ENCODE measurements around the gene ADGRG3.
"Not testable (repeated sequence)": the region's sequence is repeated elsewhere in the genome, so short reads cannot be mapped to it uniquely, and the experiment has no call there.

The ADGRG3 gene

GRCh38 chr16:57728336-57729181, 60.5 kb downstream of the ADGRG3 start:
- no peak overlapping the region for H3K4me3 ChIP-seq (ENCODE audit: low read depth in 1 of 2, low read length in 2 of 2)
- no peak overlapping the region for H3K4me2 ChIP-seq (ENCODE audit: insufficient read depth, low read length)
- no peaks in the 10 kb centered on the region for H4K20me1 ChIP-seq (ENCODE audit: insufficient read depth, low read length)
- H3K4me1 ChIP-seq (ENCODE audit: insufficient read depth, low read length): no peaks in the 10 kb centered on the region
- no peak overlapping the region for H2AFZ ChIP-seq (ENCODE audit: low read depth, low read length)
- H3K36me3 ChIP-seq (ENCODE audit: insufficient read depth, low read length): no peaks in the 10 kb centered on the region
- H3K9me3 ChIP-seq (ENCODE audit: insufficient read depth, low read length, severe bottlenecking): peaks cover 2% of the 10 kb centered on the region
- no peak overlapping the region for H3K9ac ChIP-seq (ENCODE audit: low read depth, low read length)
- DNase-seq (no peak), ATAC-seq (ENCODE audit: insufficient read depth, low read depth) (no peak)
- no peaks in the 10 kb centered on the region for H3K27me3 ChIP-seq (ENCODE audit: insufficient read depth, low read length, poor library complexity)
- H3K79me2 ChIP-seq (ENCODE audit: insufficient read depth, low read length): no peaks in the 10 kb centered on the region
- TF ChIP-seq EZH2 (IDR thresholded peaks at IDR 0.05; ENCODE audit: borderline replicate concordance, low read depth, low read length, severe bottlenecking): no peak
- TF ChIP-seq CTCF (IDR thresholded peaks at IDR 0.05; ENCODE audit: borderline replicate concordance, extremely low read depth, low read length, poor library complexity, severe bottlenecking): no peak
- no peak overlapping the region for H3K27ac ChIP-seq (ENCODE audit: low read length)

DNA sequence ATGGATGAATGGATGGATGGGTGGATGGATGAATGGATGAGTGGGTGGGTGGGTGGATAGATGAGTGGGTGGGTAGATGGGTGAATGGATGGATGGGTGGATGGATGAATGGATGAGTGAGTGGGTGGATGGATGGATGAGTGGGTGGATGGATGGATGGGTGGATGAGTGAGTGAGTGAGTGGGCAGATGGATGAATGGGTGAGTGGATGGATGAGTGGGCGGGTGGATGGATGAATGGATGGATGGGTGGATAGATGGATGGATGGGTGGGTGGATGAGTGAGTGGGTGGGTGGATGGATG, 61.0 kb downstream of the ADGRG3 start:
- TF ChIP-seq CTCF (IDR thresholded peaks at IDR 0.05; ENCODE audit: borderline replicate concordance, extremely low read depth, low read length, poor library complexity, severe bottlenecking): no peak
- no peak for TF ChIP-seq EZH2 (IDR thresholded peaks at IDR 0.05; ENCODE audit: borderline replicate concordance, low read depth, low read length, severe bottlenecking)
- no peak overlapping the region for H3K4me2 ChIP-seq (ENCODE audit: insufficient read depth, low read length)
- H3K4me3 ChIP-seq (ENCODE audit: low read depth in 1 of 2, low read length in 2 of 2): no peak overlapping the region
- H4K20me1 ChIP-seq (ENCODE audit: insufficient read depth, low read length): no peaks in the 10 kb centered on the region
- no peaks in the 10 kb centered on the region for H3K27me3 ChIP-seq (ENCODE audit: insufficient read depth, low read length, poor library complexity)
- H3K27ac ChIP-seq (ENCODE audit: low read length): no peak overlapping the region
- no peaks in the 10 kb centered on the region for H3K36me3 ChIP-seq (ENCODE audit: insufficient read depth, low read length)
- no peak overlapping the region for H3K9ac ChIP-seq (ENCODE audit: low read depth, low read length)
- H2AFZ ChIP-seq (ENCODE audit: low read depth, low read length): no peak overlapping the region
- peaks cover 5% of the 10 kb centered on the region; the same call in 1 of the 2 replicates for H3K4me1 ChIP-seq (ENCODE audit: insufficient read depth, low read length)
- ATAC-seq (ENCODE audit: insufficient read depth, low read depth): no peak
- H3K79me2 ChIP-seq (ENCODE audit: insufficient read depth, low read length): no peaks in the 10 kb centered on the region
- H3K9me3 ChIP-seq (ENCODE audit: insufficient read depth, low read length, severe bottlenecking): peaks cover 2% of the 10 kb centered on the region
- no peak for DNase-seq

GRCh38 chr16:57729852-57730251, 61.7 kb downstream of the ADGRG3 start:
- H3K9ac ChIP-seq (ENCODE audit: low read depth, low read length); H3K4me2 ChIP-seq (ENCODE audit: insufficient read depth, low read length); H4K20me1 ChIP-seq (ENCODE audit: insufficient read depth, low read length); H3K9me3 ChIP-seq (ENCODE audit: insufficient read depth, low read length, severe bottlenecking); H3K79me2 ChIP-seq (ENCODE audit: insufficient read depth, low read length); H3K4me3 ChIP-seq (ENCODE audit: low read depth in 1 of 2, low read length in 2 of 2); H3K36me3 ChIP-seq (ENCODE audit: insufficient read depth, low read length); H3K27me3 ChIP-seq (ENCODE audit: insufficient read depth, low read length, poor library complexity); H2AFZ ChIP-seq (ENCODE audit: low read depth, low read length); ATAC-seq (ENCODE audit: insufficient read depth, low read depth); DNase-seq; H3K27ac ChIP-seq (ENCODE audit: low read length): not testable (repeated sequence)
- peaks cover 11% of the 10 kb centered on the region for H3K4me1 ChIP-seq (ENCODE audit: insufficient read depth, low read length)

DNA sequence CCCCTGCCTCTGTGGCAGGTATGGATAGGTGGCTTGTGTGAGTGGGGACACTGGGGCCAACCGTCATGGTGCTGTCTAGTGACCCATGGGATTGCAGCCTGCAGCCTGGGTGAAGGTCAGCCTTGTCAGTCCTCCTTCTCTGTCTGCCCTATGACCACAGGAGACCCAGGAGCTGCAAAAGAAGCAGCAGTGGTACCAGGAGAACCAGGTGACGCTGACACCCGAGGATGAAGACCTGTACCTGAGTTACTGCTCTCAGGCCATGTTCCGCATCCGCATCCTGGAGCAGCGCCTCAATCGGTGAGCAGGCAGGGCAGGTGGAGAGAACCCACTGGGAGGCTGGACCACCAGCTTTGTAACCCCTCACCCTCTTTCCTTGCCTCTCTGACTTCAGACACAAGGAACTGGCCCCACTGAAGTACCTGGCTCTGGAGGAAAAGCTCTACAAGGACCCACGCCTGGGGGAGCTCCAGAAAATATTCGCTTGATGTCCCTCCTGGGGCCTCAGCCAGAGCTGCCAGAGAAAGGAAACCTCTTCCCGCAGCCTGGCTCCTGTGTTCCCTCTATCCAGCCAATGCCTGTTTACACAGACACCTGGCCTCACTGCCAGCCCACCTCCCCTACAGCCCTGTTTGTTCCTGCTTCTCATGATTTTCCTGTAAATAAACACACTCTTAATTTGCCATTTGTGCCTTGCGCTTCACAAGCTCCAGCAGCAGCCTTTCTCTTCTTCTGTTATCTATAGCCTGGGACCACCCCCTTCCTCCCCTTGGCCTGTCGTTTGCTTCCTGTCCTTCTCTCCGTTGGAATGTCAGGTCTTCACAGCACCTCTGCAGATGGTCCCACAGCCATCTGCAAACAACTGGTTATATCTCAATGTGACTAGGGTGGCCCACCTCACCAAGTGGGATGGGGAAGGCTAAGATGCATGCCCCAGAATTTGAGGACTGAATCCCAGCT, 62.9 kb downstream of the ADGRG3 start:
- Histone ChIP-seq H3K27me3 (ENCODE audit: insufficient read depth, low read length, poor library complexity) (no peaks in the 10 kb centered on the region), H3K27ac (ENCODE audit: low read length) (no peak overlapping the region), H3K4me2 (ENCODE audit: insufficient read depth, low read length) (no peak overlapping the region), H3K36me3 (ENCODE audit: insufficient read depth, low read length) (no peaks in the 10 kb centered on the region), H3K79me2 (ENCODE audit: insufficient read depth, low read length) (peaks cover 12% of the 10 kb centered on the region), H2AFZ (ENCODE audit: low read depth, low read length) (no peak overlapping the region), H3K4me3 (ENCODE audit: low read depth in 1 of 2, low read length in 2 of 2) (no peak overlapping the region), H4K20me1 (ENCODE audit: insufficient read depth, low read length) (no peaks in the 10 kb centered on the region), H3K9me3 (ENCODE audit: insufficient read depth, low read length, severe bottlenecking) (peaks cover 2% of the 10 kb centered on the region), H3K4me1 (ENCODE audit: insufficient read depth, low read length) (peaks cover 11% of the 10 kb centered on the region), H3K9ac (ENCODE audit: low read depth, low read length) (no peak overlapping the region)
- ATAC-seq (ENCODE audit: insufficient read depth, low read depth): no peak
- DNase-seq: no peak
- TF ChIP-seq CTCF (IDR thresholded peaks at IDR 0.05; ENCODE audit: borderline replicate concordance, extremely low read depth, low read length, poor library complexity, severe bottlenecking) (no peak), EZH2 (IDR thresholded peaks at IDR 0.05; ENCODE audit: borderline replicate concordance, low read depth, low read length, severe bottlenecking) (no peak)
